Testis (tissue), 3 donors: Measurements from ENCODE around the gene TTLL5. TPM values are rescaled to one million over a fixed set of nuclear protein-coding genes. Genes with fewer than 3 reads are reported as not detected.

ENCODE experiments used
- DNase-seq: peaks from one replicate; pipeline ENCODE4 v3.0.0-alpha.2; 2019
- H3K27ac ChIP-seq, 2 donors: fragments of 200-600 bp; sonication (generic); one replicate each; pipeline ENCODE4 v1.5.1; 2019
- H3K27me3 ChIP-seq: fragments of 200-600 bp; sonication (generic); one replicate; pipeline ENCODE4 v1.5.1; 2019
- H3K36me3 ChIP-seq: fragments of 200-600 bp; sonication (generic); one replicate; pipeline ENCODE4 v1.5.1; 2017; ENCODE audit warnings: low read depth; ENCODE audit errors: missing control alignments
- H3K4me1 ChIP-seq: fragments of 200-600 bp; sonication (generic); one replicate; pipeline ENCODE4 v1.5.1; 2019
- H3K4me3 ChIP-seq, 2 donors: fragments of 200-600 bp; sonication (generic); one replicate each; pipeline ENCODE4 v1.5.1; 2017 to 2019
- H3K9me3 ChIP-seq: fragments of 200-600 bp; sonication (generic); one replicate; pipeline ENCODE4 v1.5.1; 2017
- POLR2A ChIP-seq: fragments of 450-650 bp; IDR thresholded peaks from one replicate; pipeline ENCODE4 v1.6.1; 2017; ENCODE audit warnings: antibody characterized with exemption, mild to moderate bottlenecking, moderate library complexity
- WGBS, 2 donors: methylation state at CpG; one replicate each; pipeline ENCODE4 v1.1.5; 2018; 5-methylcytosine and 5-hydroxymethylcytosine counted together
- intact Hi-C: fragments of 100-400 bp; cut with DNase I; formaldehyde crosslinking; loops from one replicate; pipeline ENCODE4 v1.15.1; 2023; ENCODE audit warnings: low total_unique reads
- polyA plus RNA-seq: library from polyadenylated mRNA; stranded (reverse); fragments of 350-450 nt; fragmentation: Illumina TruSeq; extraction: RNeasy Lipid Tissue Mini Kit (QIAGEN cat#74804); gene quantifications from one replicate; pipeline ENCODE4 v1.2.3, GENCODE V29; 2014; ENCODE audit warnings: low read depth, low replicate concordance; ENCODE audit not compliant: insufficient read depth
- total RNA-seq, 2 donors: library from RNA; depleted of rRNA; stranded (reverse); fragments of >200 nt; gene quantifications; one replicate each; pipeline ENCODE4 v1.2.3, GENCODE V29; 2016
- TF ChIP-seq, protein P1 (sequence below), 3 experiments: fragments of 450-650 bp in 2 of 3; fragments of 200-600 bp in 1 of 3; sonication (generic) in 1 of 3; IDR thresholded peaks; one replicate each; pipeline ENCODE4 v1.5.1; 2016 to 2019; ENCODE audit warnings: antibody characterized with exemption in 3 of 3, mild to moderate bottlenecking in 2 of 3, moderate library complexity in 1 of 3

TTLL5 gene
- total and polyA plus RNA-seq, 3 donors from 2014 or later, result 112 to 318 (median 155) TPM

- 82 to 84% methylated on average over 2 of the region's 2 CpGs for WGBS, 2 donors
- Histone ChIP-seq H3K4me3 (no peak overlapping the region), H3K9me3 (no peaks in the 10 kb centered on the region), H3K27ac (peak overlapping the region; percentile 68 to 81), H3K27me3 (no peaks in the 10 kb centered on the region), H3K4me1 (peaks cover 16% of the 10 kb centered on the region), H3K36me3 (no peaks in the 10 kb centered on the region)
- TF ChIP-seq, protein P1, sequence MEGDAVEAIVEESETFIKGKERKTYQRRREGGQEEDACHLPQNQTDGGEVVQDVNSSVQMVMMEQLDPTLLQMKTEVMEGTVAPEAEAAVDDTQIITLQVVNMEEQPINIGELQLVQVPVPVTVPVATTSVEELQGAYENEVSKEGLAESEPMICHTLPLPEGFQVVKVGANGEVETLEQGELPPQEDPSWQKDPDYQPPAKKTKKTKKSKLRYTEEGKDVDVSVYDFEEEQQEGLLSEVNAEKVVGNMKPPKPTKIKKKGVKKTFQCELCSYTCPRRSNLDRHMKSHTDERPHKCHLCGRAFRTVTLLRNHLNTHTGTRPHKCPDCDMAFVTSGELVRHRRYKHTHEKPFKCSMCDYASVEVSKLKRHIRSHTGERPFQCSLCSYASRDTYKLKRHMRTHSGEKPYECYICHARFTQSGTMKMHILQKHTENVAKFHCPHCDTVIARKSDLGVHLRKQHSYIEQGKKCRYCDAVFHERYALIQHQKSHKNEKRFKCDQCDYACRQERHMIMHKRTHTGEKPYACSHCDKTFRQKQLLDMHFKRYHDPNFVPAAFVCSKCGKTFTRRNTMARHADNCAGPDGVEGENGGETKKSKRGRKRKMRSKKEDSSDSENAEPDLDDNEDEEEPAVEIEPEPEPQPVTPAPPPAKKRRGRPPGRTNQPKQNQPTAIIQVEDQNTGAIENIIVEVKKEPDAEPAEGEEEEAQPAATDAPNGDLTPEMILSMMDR (IDR thresholded peaks at IDR 0.05), result no peak
- TF ChIP-seq POLR2A, result no peak
- intact Hi-C loops, result no loop called here
- DNase-seq, result no peak
Observed at GRCh38 chr14:75720116-75720515, 59.1 kb downstream of the TTLL5 start.

DNA sequence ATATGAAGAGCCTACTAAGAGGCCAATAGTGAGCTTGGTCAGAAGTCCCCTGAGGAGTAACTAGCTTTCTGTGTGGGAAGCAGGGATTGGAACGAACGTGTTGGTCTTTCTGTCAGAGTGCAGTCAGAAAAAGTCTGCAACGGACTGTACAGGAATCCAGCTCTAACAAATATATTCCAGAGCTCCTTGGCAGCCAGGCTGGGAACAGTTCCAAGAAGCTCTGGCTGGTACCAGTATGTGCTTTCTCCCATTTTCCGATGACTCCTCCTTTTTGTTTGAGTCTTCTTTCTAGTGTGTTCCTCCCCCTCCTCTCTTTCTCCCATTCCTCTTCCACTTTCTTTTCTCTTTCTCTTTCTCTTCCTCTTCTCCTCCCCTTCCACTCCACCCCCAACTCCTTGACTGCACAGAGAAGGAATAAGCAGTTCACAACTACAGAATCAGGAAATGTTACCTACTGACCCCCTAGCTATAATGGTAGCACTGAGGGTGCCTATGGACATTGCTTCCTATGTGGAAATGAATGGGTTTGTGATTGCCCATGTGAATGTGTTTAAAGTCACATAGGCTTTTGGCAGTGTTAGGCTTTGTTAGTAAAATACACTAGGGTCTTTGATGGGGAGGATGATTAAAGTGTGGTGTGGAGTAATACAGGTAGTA lies 59.9 kb downstream of the TTLL5 start:
- H3K9me3 ChIP-seq, result no peaks in the 10 kb centered on the region
- no peaks in the 10 kb centered on the region for H3K27me3 ChIP-seq
- H3K27ac ChIP-seq, result peak overlapping the region; percentile 68 to 81
- H3K4me3 ChIP-seq, result no peak overlapping the region
- TF ChIP-seq, protein P1 (IDR thresholded peaks at IDR 0.05), result no peak
- TF ChIP-seq POLR2A, result no peak
- intact Hi-C loops, result no loop called here
- no peaks in the 10 kb centered on the region for H3K36me3 ChIP-seq
- DNase-seq, result peak; percentile 85
- WGBS, 2 donors, result 17 to 34% methylated on average over 4 of the region's 4 CpGs
- H3K4me1 ChIP-seq, result peaks cover 18% of the 10 kb centered on the region

DNA sequence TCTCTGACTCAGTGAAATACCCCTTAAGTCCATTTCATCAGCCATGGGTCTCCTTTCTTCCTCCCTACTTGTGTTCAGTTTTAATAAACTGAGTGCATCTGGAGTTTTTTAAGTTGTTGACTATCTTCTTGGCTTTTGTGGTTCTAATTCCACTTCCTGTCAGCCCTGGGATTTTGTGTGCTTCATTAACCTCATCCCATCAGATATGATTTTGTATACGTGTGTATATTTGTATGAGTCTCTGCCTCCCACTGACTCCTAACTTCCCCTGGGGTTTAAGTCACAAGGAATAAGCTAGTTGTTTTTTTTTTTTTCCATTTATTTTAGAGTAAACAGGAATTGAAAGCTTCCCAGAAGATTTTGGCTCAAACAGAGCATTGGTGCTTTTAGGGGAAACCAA lies 62.7 kb downstream of the TTLL5 start:
- Histone ChIP-seq H3K27ac (peak overlapping the region; percentile 39 to 81), H3K4me3 (no peak overlapping the region), H3K4me1 (peaks cover 16% of the 10 kb centered on the region), H3K27me3 (no peaks in the 10 kb centered on the region), H3K36me3 (no peaks in the 10 kb centered on the region), H3K9me3 (no peaks in the 10 kb centered on the region)
- TF ChIP-seq POLR2A, result no peak
- intact Hi-C loops, result no loop called here
- DNase-seq, result no peak
- 29 to 35% methylated on average over 1 of the region's 1 CpG for WGBS, 2 donors

DNA sequence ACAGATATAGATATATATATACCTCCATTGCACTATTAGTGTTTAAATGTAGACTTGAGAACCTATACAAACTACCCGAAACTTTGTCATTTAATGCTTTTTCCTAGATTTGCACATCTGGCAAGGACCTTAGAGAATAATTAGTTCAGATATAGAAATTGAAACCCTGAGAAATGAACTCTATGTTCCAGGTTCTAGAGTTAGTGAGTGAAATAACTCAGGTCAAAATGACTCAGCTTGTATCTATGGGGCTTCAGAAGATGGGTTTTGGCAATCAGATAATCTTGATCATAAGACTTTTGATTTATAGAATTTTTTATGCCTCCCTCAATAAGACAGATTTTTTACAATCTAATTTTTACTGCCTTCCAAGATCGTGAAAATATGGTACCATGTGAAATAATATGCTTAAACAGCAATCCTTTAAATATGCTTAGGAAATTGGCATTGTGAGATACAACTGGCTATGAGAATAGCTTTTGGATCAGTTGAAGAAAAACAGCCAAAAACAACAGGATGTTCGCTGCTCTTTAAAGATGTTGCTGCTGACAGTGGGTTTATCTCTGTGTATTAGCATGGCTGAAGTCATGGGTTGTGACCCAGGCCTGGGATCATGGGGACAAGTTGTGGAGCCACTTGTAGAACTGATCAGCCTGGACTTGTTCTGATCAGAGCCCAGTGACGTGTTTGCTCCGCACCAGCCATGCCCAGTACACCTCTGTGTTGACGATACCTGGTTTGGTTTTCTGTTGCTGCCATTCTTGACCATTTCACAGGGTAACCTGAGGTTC lies 63.6 kb downstream of the TTLL5 start:
- intact Hi-C loops, result no loop called here
- H3K36me3 ChIP-seq, result no peaks in the 10 kb centered on the region
- no peak for DNase-seq
- no peaks in the 10 kb centered on the region for H3K27me3 ChIP-seq
- no peaks in the 10 kb centered on the region for H3K9me3 ChIP-seq
- H3K4me1 ChIP-seq, result peaks cover 16% of the 10 kb centered on the region
- TF ChIP-seq, protein P1 (IDR thresholded peaks at IDR 0.05), result no peak
- TF ChIP-seq POLR2A, result no peak
- WGBS, 2 donors, result 74 to 75% methylated on average over 6 of the region's 6 CpGs
- H3K4me3 ChIP-seq, result no peak overlapping the region
- H3K27ac ChIP-seq, result peak overlapping the region; percentile 39 to 81

DNA sequence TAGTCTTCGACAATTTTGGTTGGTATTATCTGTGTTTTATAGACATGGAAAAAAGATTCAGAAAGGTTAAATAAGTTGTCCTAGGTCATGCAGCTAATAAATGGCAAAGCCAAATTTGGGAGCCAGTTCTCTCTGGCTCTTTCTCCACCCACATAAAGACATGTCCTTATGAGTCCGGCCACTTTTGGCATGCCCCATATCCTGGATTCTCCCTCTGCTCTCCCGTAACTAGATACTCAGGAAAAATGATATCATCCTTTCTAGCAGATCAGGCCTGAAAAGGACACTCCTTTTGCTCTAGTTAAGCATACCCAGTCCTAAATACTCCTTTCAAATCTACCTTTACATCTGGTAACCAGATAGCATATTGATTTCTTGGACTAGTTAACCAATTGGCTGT lies 64.4 kb downstream of the TTLL5 start:
- DNase-seq, result peak; percentile 36
- no peak for TF ChIP-seq POLR2A
- TF ChIP-seq, protein P1 (IDR thresholded peaks at IDR 0.05), result no peak
- peaks cover 10% of the 10 kb centered on the region for H3K4me1 ChIP-seq
- intact Hi-C loops, result no loop called here
- no peaks in the 10 kb centered on the region for H3K9me3 ChIP-seq
- no peak overlapping the region for H3K4me3 ChIP-seq
- peak overlapping the region; percentile 39 to 81 for H3K27ac ChIP-seq
- 54 to 66% methylated on average over 3 of the region's 3 CpGs for whole genome bisulfite sequencing, 2 donors
- H3K27me3 ChIP-seq, result no peaks in the 10 kb centered on the region
- no peaks in the 10 kb centered on the region for H3K36me3 ChIP-seq
